ENCODE results near the gene AOC3. TPM values are rescaled to one million over a fixed set of nuclear protein-coding genes. Genes with fewer than 3 reads are reported as not detected.

Gene AOC3, protein sequence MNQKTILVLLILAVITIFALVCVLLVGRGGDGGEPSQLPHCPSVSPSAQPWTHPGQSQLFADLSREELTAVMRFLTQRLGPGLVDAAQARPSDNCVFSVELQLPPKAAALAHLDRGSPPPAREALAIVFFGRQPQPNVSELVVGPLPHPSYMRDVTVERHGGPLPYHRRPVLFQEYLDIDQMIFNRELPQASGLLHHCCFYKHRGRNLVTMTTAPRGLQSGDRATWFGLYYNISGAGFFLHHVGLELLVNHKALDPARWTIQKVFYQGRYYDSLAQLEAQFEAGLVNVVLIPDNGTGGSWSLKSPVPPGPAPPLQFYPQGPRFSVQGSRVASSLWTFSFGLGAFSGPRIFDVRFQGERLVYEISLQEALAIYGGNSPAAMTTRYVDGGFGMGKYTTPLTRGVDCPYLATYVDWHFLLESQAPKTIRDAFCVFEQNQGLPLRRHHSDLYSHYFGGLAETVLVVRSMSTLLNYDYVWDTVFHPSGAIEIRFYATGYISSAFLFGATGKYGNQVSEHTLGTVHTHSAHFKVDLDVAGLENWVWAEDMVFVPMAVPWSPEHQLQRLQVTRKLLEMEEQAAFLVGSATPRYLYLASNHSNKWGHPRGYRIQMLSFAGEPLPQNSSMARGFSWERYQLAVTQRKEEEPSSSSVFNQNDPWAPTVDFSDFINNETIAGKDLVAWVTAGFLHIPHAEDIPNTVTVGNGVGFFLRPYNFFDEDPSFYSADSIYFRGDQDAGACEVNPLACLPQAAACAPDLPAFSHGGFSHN
- total RNA-seq: under 1 TPM; 0.12 to 0.45 TPM

DNA sequence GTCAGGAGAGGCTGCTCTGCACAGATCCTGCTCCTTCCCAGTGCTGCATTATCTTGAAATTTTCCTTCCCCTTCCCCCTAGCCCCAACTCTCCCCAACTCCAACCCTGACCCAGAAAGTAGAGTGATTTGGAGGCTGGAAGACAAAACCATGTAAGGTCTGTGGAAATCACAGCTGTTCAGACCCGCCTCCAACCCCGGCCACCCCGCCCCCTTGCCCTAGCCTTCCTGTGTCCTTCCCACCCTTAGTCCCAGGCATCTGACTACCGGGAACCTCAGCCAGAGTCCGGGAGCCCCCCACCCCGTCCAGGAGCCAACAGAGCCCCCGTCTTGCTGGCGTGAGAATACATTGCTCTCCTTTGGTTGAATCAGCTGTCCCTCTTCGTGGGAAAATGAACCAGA lies at the start of gene AOC3:
Gene AOC3 (plus strand): TSS at position 246 of the 400 bp plus-strand sequence. CDS start 145 bp downstream, at position 391.

DNA sequence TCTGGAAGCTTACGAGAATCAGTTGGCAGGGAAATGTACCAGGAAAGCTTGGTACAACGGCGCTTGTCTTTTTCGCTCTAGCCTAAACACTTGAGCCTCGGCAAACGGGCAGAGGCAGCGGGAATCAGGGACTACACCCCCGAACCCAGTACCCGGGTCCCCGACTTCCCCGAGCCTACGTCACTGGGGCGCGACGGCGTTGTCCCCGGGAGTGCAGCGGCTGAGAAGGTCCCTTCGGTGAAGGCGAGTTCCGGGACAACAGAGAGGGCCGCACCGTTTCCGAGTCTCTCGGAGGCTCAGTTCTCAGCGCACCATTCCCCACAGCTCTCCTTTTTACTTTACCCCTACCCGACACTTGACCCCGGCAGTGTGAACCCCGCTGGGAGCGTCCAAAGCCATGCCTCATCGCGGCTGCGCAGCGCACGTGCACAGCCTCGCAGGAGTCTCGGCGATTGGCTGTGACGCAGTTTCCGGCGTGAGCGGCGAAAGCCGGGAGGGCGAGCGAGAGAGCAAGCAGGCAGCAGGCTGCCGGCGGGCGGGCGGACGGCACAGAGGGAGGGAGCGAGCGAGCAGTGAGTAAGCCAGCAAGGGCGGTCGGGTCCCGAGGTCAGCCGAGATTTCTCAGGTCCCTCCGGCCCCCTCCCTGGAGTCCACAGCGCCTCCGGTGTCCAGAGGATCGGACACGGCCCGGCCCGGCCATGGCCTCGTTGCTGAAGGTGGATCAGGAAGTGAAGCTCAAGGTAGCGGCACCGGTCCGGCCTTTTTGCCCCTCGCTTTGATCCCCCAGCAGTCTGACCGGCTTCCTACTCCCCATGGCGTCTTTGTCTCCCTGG lies 17.8 kb upstream of the AOC3 start, which contains the start of gene PSME3:
Gene PSME3 (plus strand): TSS at position 464 of the 833 bp plus-strand sequence. CDS start 235 bp downstream, at position 699.

DNA sequence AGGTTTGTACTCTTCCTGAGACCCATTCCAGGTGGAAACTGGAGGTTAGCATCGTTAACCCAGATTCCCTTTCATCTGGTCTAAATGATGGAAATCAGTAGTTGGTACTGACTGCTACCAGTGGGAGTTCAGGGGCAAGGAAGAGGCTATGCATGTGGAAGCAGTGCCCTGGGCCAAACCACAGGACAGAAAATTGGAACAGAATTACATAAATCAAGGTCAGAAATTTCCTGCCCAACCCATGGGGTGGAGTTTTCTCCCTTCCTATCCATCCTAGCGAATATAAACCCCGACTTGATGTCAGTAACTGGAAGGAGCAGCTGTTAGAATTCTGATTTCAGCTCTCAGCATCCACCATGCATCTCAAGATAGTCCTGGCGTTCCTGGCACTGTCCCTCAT lies 6.7 kb upstream of the AOC3 start, which contains the start of gene AOC2:
Gene AOC2 (plus strand): TSS at position 310 of the 400 bp plus-strand sequence. CDS start 47 bp downstream, at position 357.

DNA sequence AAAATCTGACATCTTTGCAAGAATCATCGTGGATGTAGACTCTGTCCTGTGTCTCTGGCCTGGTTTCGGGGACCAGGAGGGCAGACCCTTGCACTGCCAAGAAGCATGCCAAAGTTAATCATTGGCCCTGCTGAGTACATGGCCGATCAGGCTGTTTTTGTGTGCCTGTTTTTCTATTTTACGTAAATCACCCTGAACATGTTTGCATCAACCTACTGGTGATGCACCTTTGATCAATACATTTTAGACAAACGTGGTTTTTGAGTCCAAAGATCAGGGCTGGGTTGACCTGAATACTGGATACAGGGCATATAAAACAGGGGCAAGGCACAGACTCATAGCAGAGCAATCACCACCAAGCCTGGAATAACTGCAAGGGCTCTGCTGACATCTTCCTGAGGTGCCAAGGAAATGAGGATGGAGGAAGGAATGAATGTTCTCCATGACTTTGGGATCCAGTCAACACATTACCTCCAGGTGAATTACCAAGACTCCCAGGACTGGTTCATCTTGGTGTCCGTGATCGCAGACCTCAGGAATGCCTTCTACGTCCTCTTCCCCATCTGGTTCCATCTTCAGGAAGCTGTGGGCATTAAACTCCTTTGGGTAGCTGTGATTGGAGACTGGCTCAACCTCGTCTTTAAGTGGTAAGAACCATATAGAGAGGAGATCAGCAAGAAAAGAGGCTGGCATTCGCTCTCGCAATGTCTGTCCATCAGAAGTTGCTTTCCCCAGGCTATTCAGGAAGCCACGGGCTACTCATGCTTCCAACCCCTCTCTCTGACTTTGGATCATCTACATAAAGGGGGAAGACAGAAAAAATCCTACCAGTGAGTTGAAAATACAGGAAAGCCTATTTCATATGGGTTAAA lies 49.7 kb downstream of the AOC3 start, which contains the start of gene G6PC1:
Gene G6PC1 (plus strand): TSS at position 340 of the 872 bp plus-strand sequence. CDS start 78 bp downstream, at position 418.

Small RNA genes within 50 kb of the gene (microRNA-seq; reads per million reads assigned to microRNA genes)
- gene MIR6781 (ENCODE audit: borderline microRNAs expressed, borderline replicate concordance): 0.63 reads per million

Other genes starting within 250 kb of the AOC3 start
- 10 to 100 TPM; 73.0 to 73.6 TPM for gene RETREG3, start 241.8 kb upstream of the AOC3 start, total RNA-seq
- 10 to 100 TPM; 37.6 to 39.0 TPM for gene TUBG1, start 241.5 kb upstream of the AOC3 start, total RNA-seq
- 1 to 10 TPM; 8.5 to 8.8 TPM for gene TUBG2, start 191.9 kb upstream of the AOC3 start, total RNA-seq
- gene PLEKHH3, start 174.2 kb upstream of the AOC3 start, total RNA-seq: 1 to 10 TPM; 1.6 TPM
- under 1 TPM; 0.35 to 0.39 TPM for gene CCR10, start 169.4 kb upstream of the AOC3 start, total RNA-seq
- 1 to 10 TPM; 1.5 TPM for gene CNTNAP1, start 168.7 kb upstream of the AOC3 start, total RNA-seq
- 10 to 100 TPM; 56.2 to 66.4 TPM for gene EZH1, start 106.2 kb upstream of the AOC3 start, total RNA-seq
- not detected for gene RAMP2, start 90.0 kb upstream of the AOC3 start, total RNA-seq
- 10 to 100 TPM; 43.7 to 48.8 TPM for gene VPS25, start 77.8 kb upstream of the AOC3 start, total RNA-seq
- gene WNK4, start 70.6 kb upstream of the AOC3 start, total RNA-seq: under 1 TPM; 0.08 to 0.26 TPM
- 10 to 100 TPM; 37.4 to 40.4 TPM for gene COA3, start 52.5 kb upstream of the AOC3 start, total RNA-seq
- under 1 TPM in 1 of 2 experiments, not detected in 1; 0.20 TPM for gene CNTD1, start 52.3 kb upstream of the AOC3 start, total RNA-seq
- 10 to 100 TPM; 83.5 to 93.9 TPM for gene BECN1, start 26.9 kb upstream of the AOC3 start, total RNA-seq
- 10 to 100 TPM; 94.2 to 94.6 TPM for gene PSME3, start 17.8 kb upstream of the AOC3 start, total RNA-seq
- 1 to 10 TPM; 1.1 to 1.2 TPM for gene AOC2, start 6.6 kb upstream of the AOC3 start, total RNA-seq
- not detected for gene G6PC1, start 49.6 kb downstream of the AOC3 start, total RNA-seq
- 10 to 100 TPM; 32.5 to 37.3 TPM for gene AARSD1, start 113.3 kb downstream of the AOC3 start, total RNA-seq
- gene PTGES3L, start 128.9 kb downstream of the AOC3 start, total RNA-seq: under 1 TPM; 0.26 to 0.38 TPM
- 10 to 100 TPM; 15.6 to 15.7 TPM for gene RUNDC1, start 129.4 kb downstream of the AOC3 start, total RNA-seq
- 1,000 to 10,000 TPM; 1,393 to 1,409 TPM for gene RPL27, start 147.2 kb downstream of the AOC3 start, total RNA-seq
- 10 to 100 TPM; 61.5 to 67.3 TPM for gene IFI35, start 155.6 kb downstream of the AOC3 start, total RNA-seq
- gene VAT1, start 171.2 kb downstream of the AOC3 start, total RNA-seq: 10 to 100 TPM; 18.0 to 19.8 TPM
- gene RND2, start 174.0 kb downstream of the AOC3 start, total RNA-seq: not detected